ENCODE measurements around the gene CPLX3.

The CPLX3 gene

DNA sequence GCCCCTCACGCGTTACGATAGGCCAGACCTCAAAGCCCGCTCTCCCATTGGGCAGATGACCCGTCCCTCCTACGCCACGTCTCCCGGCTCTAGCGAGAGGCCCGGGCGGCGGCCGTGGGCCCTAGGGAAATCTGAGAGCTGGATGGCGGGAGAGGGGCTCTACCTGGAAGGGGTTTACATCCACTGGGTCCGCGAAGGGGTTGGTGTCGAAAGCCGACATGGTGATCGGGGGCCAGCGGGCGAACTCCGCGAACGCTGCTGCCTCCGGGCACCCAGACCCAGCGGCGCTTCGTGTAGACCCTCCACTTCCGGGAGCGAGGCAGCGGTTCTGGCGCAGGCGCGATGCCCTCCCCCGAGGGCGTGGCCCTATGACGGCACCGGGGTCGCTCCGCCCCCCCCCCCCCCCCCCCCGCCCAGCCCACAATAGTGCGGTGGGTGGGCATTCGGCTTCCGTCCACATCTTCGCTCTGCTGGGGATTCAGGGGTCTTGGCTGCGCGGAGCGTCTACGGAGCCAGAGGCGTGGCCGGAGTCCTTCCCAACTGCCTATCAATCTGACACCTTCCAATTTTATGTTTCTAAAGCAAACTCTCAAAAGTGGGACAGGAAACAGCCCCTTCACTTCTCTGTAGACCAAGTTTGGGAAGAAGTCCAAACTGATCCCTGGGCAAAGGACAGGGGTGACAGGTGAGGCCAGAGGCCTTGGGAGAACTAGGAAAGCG, 46.8 kb downstream of the CPLX3 start, which contains the start of gene SCAMP2:
Gene SCAMP2, minus strand, starts transcription at position 330 of the 720 bp plus-strand sequence. Its CDS starts 110 bp downstream, at position 220.
- peak; percentile 96 for DNase-seq (ENCODE audit: low read depth)

DNA sequence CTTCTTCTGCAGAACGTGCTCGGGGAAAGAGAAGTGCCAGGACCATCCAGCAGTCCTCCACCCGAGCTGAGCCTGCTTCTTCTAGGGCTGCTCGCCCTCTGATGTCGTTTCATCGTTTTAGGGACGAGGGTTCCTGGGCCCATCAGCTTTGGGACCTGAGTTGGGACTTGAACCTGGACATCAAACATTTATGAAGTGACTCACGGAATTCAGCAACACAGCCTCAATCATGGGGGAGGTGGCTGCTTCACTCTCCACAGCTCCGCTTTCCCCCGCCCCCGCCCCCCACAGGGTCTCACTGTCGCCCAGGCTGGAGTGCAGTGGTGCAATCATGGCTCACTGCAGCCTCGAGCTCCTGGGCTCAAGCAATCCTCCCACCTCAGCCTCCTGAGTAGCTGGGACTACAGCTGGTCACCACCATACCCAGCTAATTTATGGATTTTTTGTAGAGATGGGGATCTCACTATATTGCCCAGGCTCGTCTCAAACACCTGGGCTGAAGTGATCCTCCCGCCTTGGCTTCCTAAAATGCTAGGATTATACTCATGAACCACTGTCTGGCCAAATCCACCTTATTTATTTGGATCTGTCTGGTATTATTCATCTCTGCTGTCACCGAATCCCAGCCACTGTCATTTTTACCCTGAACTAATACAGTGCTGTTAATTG, 47.5 kb downstream of the CPLX3 start:
- peak; percentile 29 for DNase-seq (ENCODE audit: low read depth)

DNA sequence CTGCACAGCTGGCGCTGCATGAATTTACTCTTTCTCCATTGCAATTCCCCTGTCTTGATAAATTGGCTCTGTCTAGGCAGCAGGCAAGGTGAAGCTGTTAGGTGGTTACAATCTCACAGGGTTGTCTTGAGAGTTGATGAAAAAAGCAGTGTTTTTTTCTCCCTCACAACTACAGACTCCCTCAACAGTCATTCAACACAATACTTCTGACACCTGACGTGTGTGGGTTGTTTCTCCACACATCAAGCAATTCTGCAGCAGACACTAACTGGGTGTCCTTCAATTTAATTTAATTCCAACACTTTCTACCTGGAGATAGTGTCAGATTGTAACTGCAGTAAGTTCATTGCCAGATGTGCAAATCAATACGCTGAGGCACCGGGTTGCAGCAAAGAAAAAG, 51.8 kb downstream of the CPLX3 start:
- no peak for DNase-seq (ENCODE audit: low read depth)

Measured in ELR (cell line).